ENCODE data around the gene AAR2. TPM values are rescaled to one million over a fixed set of nuclear protein-coding genes. Genes with fewer than 3 reads are reported as not detected.

AAR2 gene
- polyA plus RNA-seq, 1 donor from 2014 or later, result 28.1 TPM

DNA sequence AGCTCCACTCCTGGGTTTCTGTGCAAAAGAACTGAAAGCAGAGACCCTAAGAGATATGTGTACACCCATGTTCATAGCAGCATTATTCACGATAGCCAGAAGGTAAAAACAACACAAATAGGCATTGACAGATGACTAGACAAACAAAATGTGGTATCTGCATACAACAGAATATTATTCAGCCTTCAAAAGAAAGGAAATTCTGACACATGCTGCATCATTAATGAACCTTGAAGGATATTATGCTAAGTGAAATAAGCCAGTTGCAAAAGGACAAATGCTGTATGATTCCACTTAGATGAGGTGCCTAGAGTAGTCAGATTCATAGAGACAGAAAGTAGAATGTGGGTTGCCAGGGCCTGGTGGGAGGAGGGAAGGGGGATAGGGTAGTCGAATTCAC is 17.8 kb downstream of the AAR2 start:
- Histone ChIP-seq H3K4me3 (ENCODE audit: low read length) (no peak overlapping the region), H2AFZ (ENCODE audit: low read depth, low read length) (no peak overlapping the region), H3K79me2 (replicated peaks; ENCODE audit: insufficient read depth, low read length) (peaks cover 4% of the 10 kb centered on the region), H3K27me3 (ENCODE audit: insufficient read depth, low read depth, low read length) (no peaks in the 10 kb centered on the region), H4K20me1 (ENCODE audit: insufficient read depth) (no peaks in the 10 kb centered on the region), H3K36me3 (ENCODE audit: insufficient read depth, low read length) (no peaks in the 10 kb centered on the region), H3K9me3 (ENCODE audit: low read length) (no peaks in the 10 kb centered on the region), H3K9ac (ENCODE audit: low read length) (no peak overlapping the region), H3F3A (ENCODE audit: insufficient read depth, low read length, poor library complexity, severe bottlenecking) (no peaks in the 10 kb centered on the region), H3K4me2 (ENCODE audit: low read length) (no peak overlapping the region), H3K27ac (ENCODE audit: low read length) (no peak overlapping the region), H3K9me2 (ENCODE audit: insufficient read depth, low read length) (no peaks in the 10 kb centered on the region)
- no peak for TF ChIP-seq TAF1 (IDR thresholded peaks at IDR 0.05; ENCODE audit: low read depth)
- TF ChIP-seq, protein P1, sequence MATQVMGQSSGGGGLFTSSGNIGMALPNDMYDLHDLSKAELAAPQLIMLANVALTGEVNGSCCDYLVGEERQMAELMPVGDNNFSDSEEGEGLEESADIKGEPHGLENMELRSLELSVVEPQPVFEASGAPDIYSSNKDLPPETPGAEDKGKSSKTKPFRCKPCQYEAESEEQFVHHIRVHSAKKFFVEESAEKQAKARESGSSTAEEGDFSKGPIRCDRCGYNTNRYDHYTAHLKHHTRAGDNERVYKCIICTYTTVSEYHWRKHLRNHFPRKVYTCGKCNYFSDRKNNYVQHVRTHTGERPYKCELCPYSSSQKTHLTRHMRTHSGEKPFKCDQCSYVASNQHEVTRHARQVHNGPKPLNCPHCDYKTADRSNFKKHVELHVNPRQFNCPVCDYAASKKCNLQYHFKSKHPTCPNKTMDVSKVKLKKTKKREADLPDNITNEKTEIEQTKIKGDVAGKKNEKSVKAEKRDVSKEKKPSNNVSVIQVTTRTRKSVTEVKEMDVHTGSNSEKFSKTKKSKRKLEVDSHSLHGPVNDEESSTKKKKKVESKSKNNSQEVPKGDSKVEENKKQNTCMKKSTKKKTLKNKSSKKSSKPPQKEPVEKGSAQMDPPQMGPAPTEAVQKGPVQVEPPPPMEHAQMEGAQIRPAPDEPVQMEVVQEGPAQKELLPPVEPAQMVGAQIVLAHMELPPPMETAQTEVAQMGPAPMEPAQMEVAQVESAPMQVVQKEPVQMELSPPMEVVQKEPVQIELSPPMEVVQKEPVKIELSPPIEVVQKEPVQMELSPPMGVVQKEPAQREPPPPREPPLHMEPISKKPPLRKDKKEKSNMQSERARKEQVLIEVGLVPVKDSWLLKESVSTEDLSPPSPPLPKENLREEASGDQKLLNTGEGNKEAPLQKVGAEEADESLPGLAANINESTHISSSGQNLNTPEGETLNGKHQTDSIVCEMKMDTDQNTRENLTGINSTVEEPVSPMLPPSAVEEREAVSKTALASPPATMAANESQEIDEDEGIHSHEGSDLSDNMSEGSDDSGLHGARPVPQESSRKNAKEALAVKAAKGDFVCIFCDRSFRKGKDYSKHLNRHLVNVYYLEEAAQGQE (IDR thresholded peaks at IDR 0.05; ENCODE audit: borderline replicate concordance), result no peak
- no peak for TF ChIP-seq EP300 (conservative IDR thresholded peaks at IDR 0.05; ENCODE audit: poor library complexity, severe bottlenecking)
- TF ChIP-seq MXI1 (conservative IDR thresholded peaks at IDR 0.05; ENCODE audit: poor library complexity, severe bottlenecking), result no peak
- TF ChIP-seq SMC3 (conservative IDR thresholded peaks at IDR 0.05; ENCODE audit: poor library complexity), result no peak
- TF ChIP-seq RAD21 (conservative IDR thresholded peaks at IDR 0.05), result no peak
- TF ChIP-seq EZH2 (IDR thresholded peaks at IDR 0.05; ENCODE audit: borderline replicate concordance, insufficient read depth, low read length, poor library complexity, severe bottlenecking), result no peak
- TF ChIP-seq POLR2AphosphoS5 (IDR thresholded peaks at IDR 0.05), result no peak
- TF ChIP-seq, protein P2, sequence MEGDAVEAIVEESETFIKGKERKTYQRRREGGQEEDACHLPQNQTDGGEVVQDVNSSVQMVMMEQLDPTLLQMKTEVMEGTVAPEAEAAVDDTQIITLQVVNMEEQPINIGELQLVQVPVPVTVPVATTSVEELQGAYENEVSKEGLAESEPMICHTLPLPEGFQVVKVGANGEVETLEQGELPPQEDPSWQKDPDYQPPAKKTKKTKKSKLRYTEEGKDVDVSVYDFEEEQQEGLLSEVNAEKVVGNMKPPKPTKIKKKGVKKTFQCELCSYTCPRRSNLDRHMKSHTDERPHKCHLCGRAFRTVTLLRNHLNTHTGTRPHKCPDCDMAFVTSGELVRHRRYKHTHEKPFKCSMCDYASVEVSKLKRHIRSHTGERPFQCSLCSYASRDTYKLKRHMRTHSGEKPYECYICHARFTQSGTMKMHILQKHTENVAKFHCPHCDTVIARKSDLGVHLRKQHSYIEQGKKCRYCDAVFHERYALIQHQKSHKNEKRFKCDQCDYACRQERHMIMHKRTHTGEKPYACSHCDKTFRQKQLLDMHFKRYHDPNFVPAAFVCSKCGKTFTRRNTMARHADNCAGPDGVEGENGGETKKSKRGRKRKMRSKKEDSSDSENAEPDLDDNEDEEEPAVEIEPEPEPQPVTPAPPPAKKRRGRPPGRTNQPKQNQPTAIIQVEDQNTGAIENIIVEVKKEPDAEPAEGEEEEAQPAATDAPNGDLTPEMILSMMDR (IDR thresholded peaks at IDR 0.05; ENCODE audit: poor library complexity, severe bottlenecking), result no peak

DNA sequence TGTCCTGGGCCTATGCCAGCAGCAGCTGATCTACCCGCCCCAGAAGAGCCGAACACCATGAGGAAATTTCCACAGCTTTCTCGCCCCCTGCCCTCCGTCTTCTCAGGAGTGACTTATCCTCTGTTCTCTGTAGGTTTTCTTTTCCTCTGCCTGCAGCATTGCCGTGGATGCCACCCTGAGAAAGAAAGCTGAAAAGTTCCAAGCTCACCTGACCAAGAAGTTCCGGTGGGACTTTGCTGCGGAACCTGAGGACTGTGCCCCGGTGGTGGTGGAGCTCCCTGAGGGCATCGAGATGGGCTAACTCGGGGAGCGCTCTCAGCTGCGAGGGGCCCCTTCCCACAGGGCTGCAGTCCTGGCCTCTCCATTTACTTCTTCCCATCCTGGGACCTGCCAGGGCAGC is 19.2 kb downstream of the AAR2 start:
- Histone ChIP-seq H3K9me2 (ENCODE audit: insufficient read depth, low read length) (no peaks in the 10 kb centered on the region), H4K20me1 (ENCODE audit: insufficient read depth) (no peaks in the 10 kb centered on the region), H3K27ac (ENCODE audit: low read length) (no peak overlapping the region), H3K4me3 (ENCODE audit: low read length) (no peak overlapping the region), H2AFZ (ENCODE audit: low read depth, low read length) (no peak overlapping the region), H3K36me3 (ENCODE audit: insufficient read depth, low read length) (no peaks in the 10 kb centered on the region), H3K4me2 (ENCODE audit: low read length) (no peak overlapping the region), H3K9me3 (ENCODE audit: low read length) (no peaks in the 10 kb centered on the region), H3K79me2 (replicated peaks; ENCODE audit: insufficient read depth, low read length) (peaks cover 3% of the 10 kb centered on the region), H3F3A (ENCODE audit: insufficient read depth, low read length, poor library complexity, severe bottlenecking) (no peaks in the 10 kb centered on the region), H3K27me3 (ENCODE audit: insufficient read depth, low read depth, low read length) (no peaks in the 10 kb centered on the region), H3K9ac (ENCODE audit: low read length) (no peak overlapping the region)
- TF ChIP-seq, protein P2 (IDR thresholded peaks at IDR 0.05; ENCODE audit: poor library complexity, severe bottlenecking), result no peak
- TF ChIP-seq POLR2AphosphoS5 (IDR thresholded peaks at IDR 0.05) (no peak), SMC3 (conservative IDR thresholded peaks at IDR 0.05; ENCODE audit: poor library complexity) (no peak), RAD21 (conservative IDR thresholded peaks at IDR 0.05) (no peak), EP300 (conservative IDR thresholded peaks at IDR 0.05; ENCODE audit: poor library complexity, severe bottlenecking) (no peak), TAF1 (IDR thresholded peaks at IDR 0.05; ENCODE audit: low read depth) (no peak), EZH2 (IDR thresholded peaks at IDR 0.05; ENCODE audit: borderline replicate concordance, insufficient read depth, low read length, poor library complexity, severe bottlenecking) (no peak), MXI1 (conservative IDR thresholded peaks at IDR 0.05; ENCODE audit: poor library complexity, severe bottlenecking) (no peak)
- TF ChIP-seq, protein P1 (IDR thresholded peaks at IDR 0.05; ENCODE audit: borderline replicate concordance), result no peak

All from neural cell (in vitro differentiated cells).